Neural crest cell (in vitro differentiated cells): ENCODE measurements around the gene ARID3A. TPM values are rescaled to one million over a fixed set of nuclear protein-coding genes. Genes with fewer than 3 reads are reported as not detected.
"Not testable (repeated sequence)": the region's sequence is repeated elsewhere in the genome, so short reads cannot be mapped to it uniquely, and the experiment has no call there.

Experiments used
- DNase-seq: peaks from one replicate; pipeline ENCODE4 v3.0.0; 2021; ENCODE audit warnings: low read depth, mixed read lengths, low spot score
- H3K27ac Mint-ChIP-seq: one replicate; pipeline ENCODE4 v1.8.0; 2021; ENCODE audit warnings: mild to moderate bottlenecking, mixed read lengths; ENCODE audit not compliant: unreplicated experiment
- H3K27me3 Mint-ChIP-seq: 2 replicates; pipeline ENCODE4 v1.8.0; 2021; ENCODE audit warnings: low read depth, mild to moderate bottlenecking, mixed read lengths
- H3K36me3 Mint-ChIP-seq: 2 replicates; pipeline ENCODE4 v1.8.0; 2021; ENCODE audit warnings: low read depth, mild to moderate bottlenecking, mixed read lengths
- H3K4me1 Mint-ChIP-seq: 2 replicates; pipeline ENCODE4 v1.8.0; 2021; ENCODE audit warnings: mixed read lengths
- H3K4me3 Mint-ChIP-seq: one replicate; pipeline ENCODE4 v1.8.0; 2021; ENCODE audit warnings: mild to moderate bottlenecking, mixed read lengths
- H3K9me3 Mint-ChIP-seq: 2 replicates; pipeline ENCODE4 v1.8.0; 2021; ENCODE audit warnings: mixed read lengths
- long read RNA-seq: library from polyadenylated mRNA; unstranded; transcript quantifications from one replicate; pipeline ENCODE4 v2.0.0, GENCODE V29; 2020
- total RNA-seq: library from RNA; stranded (reverse); gene quantifications from 2 replicates; pipeline ENCODE4 v1.2.1, GENCODE V29; 2021
- TF ChIP-seq, protein P1 (sequence below): fragments of 200-600 bp; sonication (generic); conservative IDR thresholded peaks from 2 replicates; pipeline ENCODE4 v1.5.0; 2021; ENCODE audit warnings: antibody characterized with exemption, mild to moderate bottlenecking

Gene ARID3A, protein sequence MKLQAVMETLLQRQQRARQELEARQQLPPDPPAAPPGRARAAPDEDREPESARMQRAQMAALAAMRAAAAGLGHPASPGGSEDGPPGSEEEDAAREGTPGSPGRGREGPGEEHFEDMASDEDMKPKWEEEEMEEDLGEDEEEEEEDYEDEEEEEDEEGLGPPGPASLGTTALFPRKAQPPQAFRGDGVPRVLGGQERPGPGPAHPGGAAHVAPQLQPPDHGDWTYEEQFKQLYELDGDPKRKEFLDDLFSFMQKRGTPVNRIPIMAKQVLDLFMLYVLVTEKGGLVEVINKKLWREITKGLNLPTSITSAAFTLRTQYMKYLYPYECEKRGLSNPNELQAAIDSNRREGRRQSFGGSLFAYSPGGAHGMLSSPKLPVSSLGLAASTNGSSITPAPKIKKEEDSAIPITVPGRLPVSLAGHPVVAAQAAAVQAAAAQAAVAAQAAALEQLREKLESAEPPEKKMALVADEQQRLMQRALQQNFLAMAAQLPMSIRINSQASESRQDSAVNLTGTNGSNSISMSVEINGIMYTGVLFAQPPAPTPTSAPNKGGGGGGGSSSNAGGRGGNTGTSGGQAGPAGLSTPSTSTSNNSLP
- total RNA-seq = 48.4 and 58.9 TPM in 2 replicates
- long read RNA-seq = 0 reads

DNA sequence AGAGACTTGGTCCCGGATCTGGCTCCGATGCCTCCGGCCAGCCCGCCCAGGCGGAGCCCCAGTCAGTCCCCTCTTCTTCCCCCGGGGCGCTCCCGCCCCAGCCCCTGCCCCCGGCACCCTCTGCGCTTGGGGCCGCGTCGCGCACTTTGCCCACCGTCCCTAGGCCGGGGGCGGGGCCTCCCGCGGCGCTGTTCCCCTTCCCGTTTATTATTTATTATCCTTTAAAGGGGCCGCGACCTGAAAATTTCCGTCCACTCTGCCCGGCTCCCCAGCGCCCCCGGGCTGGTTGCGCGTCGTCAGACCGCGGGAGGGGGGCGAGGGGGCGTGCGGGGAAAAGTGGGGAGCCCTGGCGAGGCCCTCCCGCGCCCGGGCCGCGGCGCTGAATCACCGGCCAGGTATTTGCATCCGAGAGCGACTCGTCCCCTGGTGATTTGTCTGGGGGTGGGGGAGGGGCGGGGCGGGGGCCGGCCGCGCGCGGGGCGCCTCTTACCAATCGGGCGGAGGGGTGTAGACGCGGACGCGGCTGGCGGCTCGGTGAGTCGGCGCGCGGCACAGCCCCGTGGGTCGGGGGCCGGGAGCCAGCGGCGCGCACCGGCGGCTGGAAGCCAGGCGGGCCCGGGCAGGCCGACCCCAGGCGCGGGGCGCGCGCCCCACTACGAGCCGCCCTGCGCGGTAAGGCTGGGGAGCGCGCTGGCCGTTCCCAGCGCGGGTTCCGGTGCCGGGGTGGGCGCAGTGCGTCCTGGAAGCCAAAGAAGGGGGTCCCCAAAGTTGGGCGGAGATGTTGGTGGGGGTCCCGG, at the start of gene ARID3A:
ARID3A (plus strand) TSS at position 510 of the 797 bp plus-strand sequence. CDS start 3,494 bp downstream, outside the sequence.
- peaks cover 22% of the 10 kb centered on the region for H3K27me3 Mint-ChIP-seq
- peak; percentile 78 for DNase-seq

DNA sequence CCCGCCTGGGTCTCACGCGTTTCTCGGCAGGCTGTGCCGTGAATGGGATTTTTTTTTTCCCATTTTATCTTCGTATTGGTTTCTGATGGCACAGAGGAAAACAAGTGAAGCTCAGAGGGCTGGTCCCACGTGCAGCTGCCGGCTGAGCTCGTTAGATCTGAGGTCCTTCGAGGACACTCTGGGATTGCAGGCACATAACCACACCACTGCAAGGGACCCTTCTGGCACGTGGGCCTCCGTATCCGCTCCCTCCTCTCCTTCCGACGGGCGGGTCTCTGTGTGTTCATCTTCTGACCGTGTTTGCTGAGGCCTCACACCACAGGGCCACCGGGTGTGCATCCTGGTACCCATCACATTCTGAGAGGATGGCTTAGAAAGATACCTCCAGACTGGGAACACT, 49.7 kb upstream of the ARID3A start:
- Mint-ChIP-seq H3K36me3 (no peaks in the 10 kb centered on the region), H3K4me1 (no peaks in the 10 kb centered on the region), H3K27me3 (peaks cover 5% of the 10 kb centered on the region), H3K9me3 (no peaks in the 10 kb centered on the region), H3K27ac (no peak overlapping the region), H3K4me3 (no peak overlapping the region)
- TF ChIP-seq, protein P1, sequence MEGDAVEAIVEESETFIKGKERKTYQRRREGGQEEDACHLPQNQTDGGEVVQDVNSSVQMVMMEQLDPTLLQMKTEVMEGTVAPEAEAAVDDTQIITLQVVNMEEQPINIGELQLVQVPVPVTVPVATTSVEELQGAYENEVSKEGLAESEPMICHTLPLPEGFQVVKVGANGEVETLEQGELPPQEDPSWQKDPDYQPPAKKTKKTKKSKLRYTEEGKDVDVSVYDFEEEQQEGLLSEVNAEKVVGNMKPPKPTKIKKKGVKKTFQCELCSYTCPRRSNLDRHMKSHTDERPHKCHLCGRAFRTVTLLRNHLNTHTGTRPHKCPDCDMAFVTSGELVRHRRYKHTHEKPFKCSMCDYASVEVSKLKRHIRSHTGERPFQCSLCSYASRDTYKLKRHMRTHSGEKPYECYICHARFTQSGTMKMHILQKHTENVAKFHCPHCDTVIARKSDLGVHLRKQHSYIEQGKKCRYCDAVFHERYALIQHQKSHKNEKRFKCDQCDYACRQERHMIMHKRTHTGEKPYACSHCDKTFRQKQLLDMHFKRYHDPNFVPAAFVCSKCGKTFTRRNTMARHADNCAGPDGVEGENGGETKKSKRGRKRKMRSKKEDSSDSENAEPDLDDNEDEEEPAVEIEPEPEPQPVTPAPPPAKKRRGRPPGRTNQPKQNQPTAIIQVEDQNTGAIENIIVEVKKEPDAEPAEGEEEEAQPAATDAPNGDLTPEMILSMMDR = no peak
- DNase-seq = no peak

More for the DNA sequence above, at the start of gene ARID3A:
- H3K36me3 Mint-ChIP-seq = no peaks in the 10 kb centered on the region
- TF ChIP-seq, protein P1 = no peak
- no peak within 1 kb of the TSS for H3K27ac Mint-ChIP-seq
- H3K9me3 Mint-ChIP-seq = no peaks in the 10 kb centered on the region
- H3K4me1 Mint-ChIP-seq = peaks cover 8% of the 10 kb centered on the region
- peak within 1 kb of the TSS; percentile 95 for H3K4me3 Mint-ChIP-seq

DNA sequence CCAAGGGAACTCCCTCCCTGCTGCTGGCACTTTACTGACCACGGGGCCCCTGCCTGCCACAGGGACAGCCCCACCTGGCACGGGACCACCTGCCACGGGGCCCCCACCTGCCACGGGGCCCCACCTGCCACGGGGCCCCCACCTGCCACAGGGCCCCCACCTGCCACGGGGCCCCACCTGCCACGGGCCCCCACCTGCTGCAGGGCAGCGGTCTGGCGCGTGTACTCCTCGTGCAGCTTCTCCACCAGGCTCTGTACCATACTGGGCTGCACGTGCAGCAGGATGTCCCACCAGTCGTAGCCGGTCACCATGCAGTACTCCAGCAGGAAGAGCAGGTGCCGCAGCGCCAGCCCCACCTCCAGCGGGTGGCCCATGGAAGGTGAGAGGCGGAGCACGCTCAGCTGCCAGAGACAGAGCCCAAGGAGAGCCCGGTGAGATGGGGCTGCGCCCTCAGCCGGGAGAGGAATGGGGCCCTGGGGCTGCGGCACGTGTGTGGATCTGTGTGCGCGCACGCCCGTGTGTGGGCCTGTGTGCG, 49.0 kb upstream of the ARID3A start:
- no peak overlapping the region for H3K4me3 Mint-ChIP-seq
- peaks cover 2% of the 10 kb centered on the region for H3K27me3 Mint-ChIP-seq
- H3K4me1 Mint-ChIP-seq = no peaks in the 10 kb centered on the region
- no peak overlapping the region for H3K27ac Mint-ChIP-seq
- DNase-seq = no peak
- TF ChIP-seq, protein P1 = no peak
- H3K36me3 Mint-ChIP-seq = no peaks in the 10 kb centered on the region
- no peaks in the 10 kb centered on the region for H3K9me3 Mint-ChIP-seq

DNA sequence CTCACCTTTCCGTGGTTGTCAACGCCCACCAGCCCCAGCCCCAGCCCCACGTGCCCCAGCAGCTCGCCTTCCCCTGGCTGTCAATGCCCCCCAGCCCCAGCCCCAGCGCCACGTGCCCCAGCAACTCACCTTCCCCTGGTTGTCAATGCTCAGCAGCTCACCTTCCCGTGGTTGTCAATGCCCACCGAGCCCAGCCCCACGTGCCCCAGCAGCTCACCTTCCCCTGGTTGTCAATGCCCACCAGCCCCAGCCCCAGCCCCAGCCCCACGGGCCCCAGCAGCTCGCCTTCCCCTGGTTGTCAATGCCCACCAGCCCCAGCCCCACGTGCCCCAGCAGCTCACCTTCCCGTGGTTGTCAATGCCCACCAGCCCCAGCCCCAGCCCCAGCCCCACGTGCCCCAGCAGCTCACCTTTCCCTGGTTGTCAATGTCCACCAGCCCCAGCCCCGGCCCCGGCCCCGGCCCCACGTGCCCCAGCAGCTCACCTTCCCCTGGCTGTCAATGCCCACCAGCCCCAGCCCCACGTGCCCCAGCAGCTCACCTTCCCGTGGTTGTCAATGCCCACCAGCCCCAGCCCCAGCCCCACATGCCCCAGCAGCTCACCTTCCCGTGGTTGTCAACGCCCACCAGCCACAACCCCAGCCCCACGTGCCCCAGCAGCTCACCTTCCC, 47.7 kb upstream of the ARID3A start:
- H3K4me1 Mint-ChIP-seq, H3K36me3 Mint-ChIP-seq: not testable (repeated sequence)

DNA sequence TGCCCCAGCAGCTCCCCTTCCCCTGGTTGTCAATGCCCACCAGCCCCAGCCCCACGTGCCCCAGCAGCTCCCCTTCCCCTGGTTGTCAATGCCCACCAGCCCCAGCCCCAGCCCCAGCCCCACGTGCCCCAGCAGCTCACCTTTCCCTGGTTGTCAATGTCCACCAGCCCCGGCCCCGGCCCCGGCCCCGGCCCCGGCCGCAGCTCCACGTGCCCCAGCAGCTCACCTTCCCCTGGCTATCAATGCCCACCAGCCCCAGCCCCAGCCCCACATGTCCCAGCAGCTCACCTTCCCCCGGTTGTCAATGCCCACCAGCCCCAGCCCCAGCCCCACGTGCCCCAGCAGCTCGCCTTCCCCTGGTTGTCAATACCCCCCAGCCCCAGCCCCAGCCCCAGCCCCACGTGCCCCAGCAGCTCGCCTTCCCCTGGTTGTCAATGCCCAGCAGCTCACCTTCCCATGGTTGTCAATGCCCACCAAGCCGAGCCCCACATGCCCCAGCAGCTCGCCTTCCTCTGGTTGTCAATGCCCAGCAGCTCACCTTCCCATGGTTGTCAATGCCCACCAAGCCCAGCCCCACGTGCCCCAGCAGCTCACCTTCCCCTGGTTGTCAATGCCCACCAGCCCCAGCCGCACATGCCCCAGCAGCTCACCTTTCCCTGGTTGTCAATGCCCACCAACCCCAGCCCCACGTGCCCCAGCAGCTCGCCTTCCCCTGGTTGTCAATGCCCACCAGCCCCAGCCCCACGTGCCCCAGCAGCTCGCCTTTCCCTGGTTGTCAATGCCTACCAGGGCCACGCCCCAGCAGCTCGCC, 46.9 kb upstream of the ARID3A start:
- not testable (repeated sequence) for H3K27ac Mint-ChIP-seq, DNase-seq, H3K27me3 Mint-ChIP-seq, H3K4me3 Mint-ChIP-seq, H3K4me1 Mint-ChIP-seq, H3K36me3 Mint-ChIP-seq, H3K9me3 Mint-ChIP-seq

More for the DNA sequence above, 47.7 kb upstream of the ARID3A start:
- DNase-seq, H3K9me3 Mint-ChIP-seq, H3K27ac Mint-ChIP-seq, H3K4me3 Mint-ChIP-seq, H3K27me3 Mint-ChIP-seq: not testable (repeated sequence)
